OCI-LY3 (cell line): ENCODE results near the gene LUC7L3.

ENCODE experiments used
- H2AFZ ChIP-seq: fragments of 200-600, 300-600 bp; shearing (Covaris generic); 2 replicates; pipeline ENCODE4 v1.6.0; 2014; ENCODE audit warnings: antibody characterized with exemption, low read depth, low read length
- H3K27ac ChIP-seq: fragments of 200-600, 300-600 bp; sonication (generic); 2 replicates; pipeline ENCODE4 v1.5.1; 2014; ENCODE audit warnings: mild to moderate bottlenecking, low read length, moderate library complexity, mixed read lengths
- H3K27me3 ChIP-seq: fragments of 200-600, 300-600 bp; sonication (generic); 2 replicates; pipeline ENCODE4 v1.6.1; 2014; ENCODE audit warnings: low read depth, low read length, mixed read lengths
- H3K36me3 ChIP-seq: fragments of 200-600, 300-600 bp; sonication (generic); replicated peaks from 2 replicates; pipeline ENCODE3; 2014; ENCODE audit warnings: low read depth, low read length, mixed read lengths
- H3K4me1 ChIP-seq: fragments of 300-600, 200-600 bp; sonication (generic); 2 replicates; pipeline ENCODE4 v1.6.1; 2014; ENCODE audit warnings: low read length, mixed read lengths
- H3K4me2 ChIP-seq: fragments of 200-600, 300-600 bp; sonication (generic); 2 replicates; pipeline ENCODE4 v1.6.1; 2014; ENCODE audit warnings: low read length, mixed read lengths
- H3K4me3 ChIP-seq: fragments of 300-600, 200-600 bp; sonication (generic); 2 replicates; pipeline ENCODE4 v1.5.1; 2014; ENCODE audit warnings: antibody characterized with exemption, mild to moderate bottlenecking, low read length, moderate library complexity
- H3K79me2 ChIP-seq: fragments of 300-600, 200-600 bp; shearing (Covaris generic); 2 replicates; pipeline ENCODE4 v1.6.1; 2014; ENCODE audit warnings: mild to moderate bottlenecking, low read length, mixed read lengths
- H3K9ac ChIP-seq: fragments of 300-600, 200-600 bp; shearing (Covaris generic); 2 replicates; pipeline ENCODE4 v1.6.0; 2014; ENCODE audit warnings: mild to moderate bottlenecking, low read length, moderate library complexity
- H3K9me3 ChIP-seq: fragments of 200-600, 300-600 bp; shearing (Covaris generic); 2 replicates; pipeline ENCODE4 v1.6.1; 2014; ENCODE audit warnings: low read length, mixed read lengths; ENCODE audit not compliant: insufficient read depth
- H4K20me1 ChIP-seq: fragments of 200-600, 300-600 bp; sonication (generic); 2 replicates; pipeline ENCODE4 v1.6.1; 2016; ENCODE audit warnings: low read length, mixed read lengths; ENCODE audit not compliant: insufficient read depth
- EZH2phosphoT487 ChIP-seq: fragments of 200-600 bp; shearing (Covaris generic); IDR thresholded peaks from 2 replicates; pipeline ENCODE4 v1.6.1; 2018; ENCODE audit warnings: antibody characterized with exemption, mixed run types, low read depth
- TF ChIP-seq, protein P1 (sequence below): fragments of 200-600, 300-600 bp; sonication (generic); IDR thresholded peaks from 2 replicates; pipeline ENCODE4 v1.5.1; 2014; ENCODE audit warnings: antibody characterized with exemption, low read length, low read depth

LUC7L3 gene

DNA sequence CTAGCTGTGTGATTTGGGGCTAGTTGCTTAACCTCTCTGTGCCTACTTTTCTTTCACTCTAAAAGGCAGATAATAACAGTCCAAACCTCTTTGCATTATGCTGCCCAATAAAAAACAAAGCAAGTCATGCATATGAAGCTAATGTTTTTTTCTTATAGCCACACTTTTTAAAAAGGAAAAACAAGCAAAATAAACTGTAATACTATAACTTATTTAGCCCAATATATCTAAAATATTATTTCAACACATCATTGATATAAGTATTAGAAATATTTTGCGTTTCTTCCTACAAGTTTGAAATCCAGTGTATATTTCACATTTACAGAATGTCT lies 34.1 kb upstream of the LUC7L3 start:
- Histone ChIP-seq H2AFZ (no peak overlapping the region), H3K27ac (no peak overlapping the region), H3K9ac (no peak overlapping the region), H3K9me3 (no peaks in the 10 kb centered on the region), H3K27me3 (peaks cover 11% of the 10 kb centered on the region), H3K4me3 (no peak overlapping the region), H4K20me1 (no peaks in the 10 kb centered on the region), H3K4me2 (no peak overlapping the region), H3K4me1 (no peaks in the 10 kb centered on the region), H3K36me3 (no peaks in the 10 kb centered on the region), H3K79me2 (no peaks in the 10 kb centered on the region)
- TF ChIP-seq EZH2phosphoT487 = no peak
- TF ChIP-seq, protein P1, sequence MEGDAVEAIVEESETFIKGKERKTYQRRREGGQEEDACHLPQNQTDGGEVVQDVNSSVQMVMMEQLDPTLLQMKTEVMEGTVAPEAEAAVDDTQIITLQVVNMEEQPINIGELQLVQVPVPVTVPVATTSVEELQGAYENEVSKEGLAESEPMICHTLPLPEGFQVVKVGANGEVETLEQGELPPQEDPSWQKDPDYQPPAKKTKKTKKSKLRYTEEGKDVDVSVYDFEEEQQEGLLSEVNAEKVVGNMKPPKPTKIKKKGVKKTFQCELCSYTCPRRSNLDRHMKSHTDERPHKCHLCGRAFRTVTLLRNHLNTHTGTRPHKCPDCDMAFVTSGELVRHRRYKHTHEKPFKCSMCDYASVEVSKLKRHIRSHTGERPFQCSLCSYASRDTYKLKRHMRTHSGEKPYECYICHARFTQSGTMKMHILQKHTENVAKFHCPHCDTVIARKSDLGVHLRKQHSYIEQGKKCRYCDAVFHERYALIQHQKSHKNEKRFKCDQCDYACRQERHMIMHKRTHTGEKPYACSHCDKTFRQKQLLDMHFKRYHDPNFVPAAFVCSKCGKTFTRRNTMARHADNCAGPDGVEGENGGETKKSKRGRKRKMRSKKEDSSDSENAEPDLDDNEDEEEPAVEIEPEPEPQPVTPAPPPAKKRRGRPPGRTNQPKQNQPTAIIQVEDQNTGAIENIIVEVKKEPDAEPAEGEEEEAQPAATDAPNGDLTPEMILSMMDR = no peak

DNA sequence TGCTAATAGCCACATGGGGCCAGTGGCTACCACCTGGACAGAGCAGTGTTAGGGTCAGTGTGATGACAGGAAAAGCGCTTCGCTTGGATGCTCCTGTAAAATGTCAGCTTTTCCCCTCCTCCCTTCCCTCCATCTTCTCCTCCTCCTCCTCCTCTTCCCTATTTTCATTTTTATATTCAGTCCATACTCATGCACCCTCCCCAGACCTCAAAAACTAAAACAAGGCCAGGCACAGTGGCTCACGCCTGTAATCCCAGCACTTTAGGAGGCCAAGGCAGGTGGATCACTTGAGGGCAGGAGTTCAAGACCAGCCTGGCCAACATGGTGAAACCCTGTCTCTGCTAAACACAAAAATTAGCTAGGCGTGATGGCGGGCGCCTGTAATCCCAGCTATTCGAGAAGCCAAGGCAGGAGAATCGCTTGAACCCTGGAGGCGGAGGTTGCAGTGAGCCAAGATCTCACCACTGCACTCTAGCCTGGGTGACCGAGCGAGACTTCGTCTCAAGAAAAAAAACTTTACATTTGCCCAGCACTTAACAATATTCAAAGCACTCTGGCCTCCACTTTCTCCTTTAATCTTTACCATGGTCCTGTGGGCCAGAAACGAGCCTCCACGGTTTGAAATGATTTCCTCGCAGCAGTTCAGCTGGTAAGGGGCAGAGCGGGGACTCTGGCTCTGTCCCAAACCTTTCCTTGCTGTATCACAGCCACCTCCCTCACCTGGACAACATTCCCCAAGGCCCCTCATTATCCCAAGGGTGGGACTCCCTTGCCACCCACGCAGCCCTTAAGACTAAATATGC lies 33.5 kb upstream of the LUC7L3 start:
- Histone ChIP-seq H3K4me3 (no peak overlapping the region), H3K27ac (no peak overlapping the region), H3K9ac (no peak overlapping the region), H4K20me1 (no peaks in the 10 kb centered on the region), H3K4me2 (no peak overlapping the region), H3K4me1 (no peaks in the 10 kb centered on the region), H3K9me3 (no peaks in the 10 kb centered on the region), H2AFZ (no peak overlapping the region), H3K27me3 (0 out of 2 replicates have a peak, but pooled peaks cover 7% of the 10 kb centered on the region), H3K36me3 (no peaks in the 10 kb centered on the region), H3K79me2 (no peaks in the 10 kb centered on the region)
- TF ChIP-seq, protein P1 = no peak
- no peak for TF ChIP-seq EZH2phosphoT487

DNA sequence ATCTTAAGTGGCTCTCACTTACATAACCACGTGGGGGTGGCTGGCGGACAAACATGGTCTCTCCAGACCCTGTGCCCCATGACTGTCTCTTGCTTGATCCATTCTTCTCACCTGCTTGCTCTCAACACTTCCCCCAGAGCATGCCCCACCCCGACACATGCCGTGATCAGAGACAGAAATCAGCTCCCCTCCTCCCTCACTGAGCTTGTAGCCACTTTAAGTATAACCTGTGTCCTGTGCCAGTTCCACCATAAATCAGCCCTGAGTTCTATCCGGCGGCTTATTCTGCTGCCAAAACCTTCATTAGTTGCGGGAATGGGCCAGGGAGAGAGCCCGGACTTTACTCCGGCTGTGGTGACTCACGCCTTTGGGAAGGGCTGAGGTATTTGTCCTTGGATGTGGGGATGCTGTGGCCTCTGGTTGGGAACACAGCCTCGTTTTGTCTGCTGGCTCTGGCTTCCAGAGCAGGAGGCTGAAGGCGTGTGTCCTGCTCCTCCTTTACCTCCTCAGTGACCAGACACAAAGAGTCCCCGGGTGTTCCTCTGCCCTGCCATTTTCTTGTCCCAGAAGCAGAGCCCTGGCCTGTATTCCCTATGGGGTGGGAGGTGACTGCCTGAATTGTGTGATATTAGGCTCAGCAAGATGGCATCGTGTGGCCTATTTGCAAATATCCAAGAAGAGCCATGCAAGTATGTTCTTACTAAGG lies 32.8 kb upstream of the LUC7L3 start:
- no peak for TF ChIP-seq EZH2phosphoT487
- TF ChIP-seq, protein P1 = no peak
- Histone ChIP-seq H3K36me3 (no peaks in the 10 kb centered on the region), H3K27me3 (no peaks in the 10 kb centered on the region), H4K20me1 (no peaks in the 10 kb centered on the region), H3K27ac (no peak overlapping the region), H3K9me3 (no peaks in the 10 kb centered on the region), H3K4me2 (no peak overlapping the region), H3K4me1 (peaks cover 3% of the 10 kb centered on the region; the same call in 1 of the 2 replicates), H3K9ac (no peak overlapping the region), H3K79me2 (no peaks in the 10 kb centered on the region), H3K4me3 (no peak overlapping the region), H2AFZ (no peak overlapping the region)
